ENCODE measurements around the gene MB.

GRCh38 chr22:35614404-35614803, 2.7 kb downstream of the MB start:
- TF ChIP-seq RAD21 (IDR thresholded peaks at IDR 0.05) (no peak), CTCF (IDR thresholded peaks at IDR 0.05; ENCODE audit: low read depth, low read length, missing input control) (no peak), MAX (IDR thresholded peaks at IDR 0.05) (no peak), JUND (IDR thresholded peaks at IDR 0.05) (no peak), RXRA (IDR thresholded peaks at IDR 0.05) (no peak), TAF1 (conservative IDR thresholded peaks at IDR 0.05) (no peak)

Measured in liver (tissue), 3 donors.